Suprapubic skin (tissue), 4 donors: ENCODE data around the gene RIPOR3.

Experiments
- CTCF ChIP-seq, 2 donors: fragments of 200-600 bp in 1 of 2; fragments of 450-650 bp in 1 of 2; sonication (generic) in 1 of 2; IDR thresholded peaks; one replicate each; pipeline ENCODE4 v1.5.1; 2016 to 2019; ENCODE audit warnings: antibody characterized with exemption in 2 of 2, mild to moderate bottlenecking in 1 of 2, moderate library complexity in 1 of 2
- EP300 ChIP-seq: sonication (generic); formaldehyde crosslinking; IDR thresholded peaks from one replicate; pipeline ENCODE4 v1.6.1; 2017; ENCODE audit warnings: antibody characterized with exemption
- POLR2A ChIP-seq, 2 donors: fragments of 450-650 bp; IDR thresholded peaks; one replicate each; pipeline ENCODE4 v1.6.1; 2017; ENCODE audit warnings: antibody characterized with exemption in 2 of 2, mild to moderate bottlenecking in 2 of 2, moderate library complexity in 2 of 2
- POLR2AphosphoS5 ChIP-seq, 3 donors: sonication (generic); formaldehyde crosslinking; IDR thresholded peaks; one replicate each; pipeline ENCODE4 v1.6.1; 2017; ENCODE audit warnings: antibody characterized with exemption in 3 of 3

GRCh38 chr20:50554694-50555579, 136.4 kb downstream of the RIPOR3 start:
- TF ChIP-seq CTCF (IDR thresholded peaks at IDR 0.05) (no peak), POLR2A (IDR thresholded peaks at IDR 0.05) (no peak), EP300 (no peak), POLR2AphosphoS5 (IDR thresholded peaks at IDR 0.05) (no peak)
